Measurements from ENCODE around the gene RBPJL. TPM values are rescaled to one million over a fixed set of nuclear protein-coding genes. Genes with fewer than 3 reads are reported as not detected.

Gene RBPJL
- total RNA-seq, result not detected in 2 replicates

GRCh38 chr20:45306431-45306982 lies at the start of gene RBPJL:
Gene RBPJL (plus strand): TSS chr20:45306840. CDS start chr20:45306923, 83 bp downstream.

GRCh38 chr20:45308117-45308778 lies 1.6 kb downstream of the RBPJL start, which contains the start of gene MATN4:
Gene MATN4 (minus strand): TSS chr20:45308299. CDS start chr20:45305582, 2,717 bp downstream.

GRCh38 chr20:45347936-45348778 lies 41.5 kb downstream of the RBPJL start, which contains the start of gene SDC4:
Gene SDC4 (minus strand): TSS chr20:45348424. CDS start chr20:45348384, 40 bp downstream.

GRCh38 chr20:45362804-45363610 lies 56.4 kb downstream of the RBPJL start, which contains the start of gene SYS1:
Gene SYS1 (plus strand): TSS chr20:45363156. CDS start chr20:45363532, 376 bp downstream.

Other genes starting within 250 kb of the RBPJL start
- 0.58 and 2.0 TPM in 2 replicates for gene KCNS1, start 205.7 kb upstream of the RBPJL start, total RNA-seq
- not detected in 2 replicates for gene WFDC5, start 191.7 kb upstream of the RBPJL start, total RNA-seq
- gene WFDC12, start 182.4 kb upstream of the RBPJL start, total RNA-seq, result 0.28 TPM in 1 of 2 replicates, not detected in the other
- not detected in 2 replicates for gene PI3, start 131.9 kb upstream of the RBPJL start, total RNA-seq
- not detected in 2 replicates for gene SEMG1, start 99.8 kb upstream of the RBPJL start, total RNA-seq
- gene SEMG2, start 85.5 kb upstream of the RBPJL start, total RNA-seq, result not detected in 2 replicates
- 0.58 TPM in 1 of 2 replicates, not detected in the other for gene SLPI, start 52.3 kb upstream of the RBPJL start, total RNA-seq
- 0.19 TPM in 1 of 2 replicates, not detected in the other for gene MATN4, start 1.5 kb downstream of the RBPJL start, total RNA-seq
- 102 and 106 TPM in 2 replicates for gene SDC4, start 41.6 kb downstream of the RBPJL start, total RNA-seq
- 26.8 and 29.9 TPM in 2 replicates for gene SYS1, start 56.3 kb downstream of the RBPJL start, total RNA-seq
- gene TP53TG5, start 71.5 kb downstream of the RBPJL start, total RNA-seq, result under 0.01 TPM in 1 of 2 replicates, not detected in the other
- gene DBNDD2, start 101.4 kb downstream of the RBPJL start, total RNA-seq, result 1.4 and 3.5 TPM in 2 replicates
- gene PIGT, start 109.3 kb downstream of the RBPJL start, total RNA-seq, result 11.9 and 24.0 TPM in 2 replicates
- not detected in 2 replicates for gene WFDC2, start 162.9 kb downstream of the RBPJL start, total RNA-seq
- not detected in 2 replicates for gene SPINT3, start 208.8 kb downstream of the RBPJL start, total RNA-seq
- not detected in 2 replicates for gene WFDC6, start 232.6 kb downstream of the RBPJL start, total RNA-seq
- gene EPPIN, start 240.6 kb downstream of the RBPJL start, total RNA-seq, result not detected in 2 replicates